Type B pancreatic cell (in vitro differentiated cells): Measurements from ENCODE around the gene TGM4. TPM values are rescaled to one million over a fixed set of nuclear protein-coding genes. Genes with fewer than 3 reads are reported as not detected.

ENCODE experiments used
- DNase-seq: peaks from one replicate; pipeline ENCODE4 v3.0.0; 2021; ENCODE audit warnings: mixed read lengths; ENCODE audit not compliant: unreplicated experiment; ENCODE audit errors: extremely low spot score
- H3K27ac Mint-ChIP-seq: 2 replicates; pipeline ENCODE4 v1.8.0; 2021; ENCODE audit warnings: mild to moderate bottlenecking, mixed read lengths
- H3K27me3 Mint-ChIP-seq: 2 replicates; pipeline ENCODE4 v1.8.0; 2021; ENCODE audit warnings: mixed read lengths
- H3K36me3 Mint-ChIP-seq: 2 replicates; pipeline ENCODE4 v1.8.0; 2021; ENCODE audit warnings: mixed read lengths
- H3K4me1 Mint-ChIP-seq: one replicate; pipeline ENCODE4 v1.8.0; 2021; ENCODE audit warnings: mixed read lengths; ENCODE audit not compliant: unreplicated experiment
- H3K4me3 Mint-ChIP-seq: 2 replicates; pipeline ENCODE4 v1.8.0; 2021; ENCODE audit warnings: mild to moderate bottlenecking, mixed read lengths
- H3K9me3 Mint-ChIP-seq: 2 replicates; pipeline ENCODE4 v1.8.0; 2021; ENCODE audit warnings: mixed read lengths
- CTCF ChIP-seq: fragments of 200-600 bp; sonication (generic); conservative IDR thresholded peaks from 2 replicates; pipeline ENCODE4 v1.5.0; 2021; ENCODE audit warnings: antibody characterized with exemption, mild to moderate bottlenecking
- total RNA-seq: library from RNA; stranded (reverse); gene quantifications from 2 replicates; pipeline ENCODE4 v1.2.1, GENCODE V29; 2021; ENCODE audit warnings: low replicate concordance

Gene TGM4
- total RNA-seq, 1 donor from 2014 or later: not detected

GRCh38 chr3:44924457-44925084 lies 50.2 kb downstream of the TGM4 start:
- H3K27ac Mint-ChIP-seq: peak overlapping the region; percentile 57
- no peak for TF ChIP-seq CTCF
- H3K36me3 Mint-ChIP-seq: peaks cover 16% of the 10 kb centered on the region
- peaks cover 4% of the 10 kb centered on the region for H3K4me1 Mint-ChIP-seq
- no peaks in the 10 kb centered on the region for H3K9me3 Mint-ChIP-seq
- no peaks in the 10 kb centered on the region for H3K27me3 Mint-ChIP-seq
- no peak overlapping the region for H3K4me3 Mint-ChIP-seq
- DNase-seq: no peak

GRCh38 chr3:44926172-44926571 lies 51.8 kb downstream of the TGM4 start:
- DNase-seq: no peak
- Mint-ChIP-seq H3K36me3 (peaks cover 13% of the 10 kb centered on the region), H3K4me1 (peaks cover 4% of the 10 kb centered on the region), H3K4me3 (no peak overlapping the region), H3K27me3 (no peaks in the 10 kb centered on the region), H3K27ac (no peak overlapping the region), H3K9me3 (no peaks in the 10 kb centered on the region)
- TF ChIP-seq CTCF: no peak

- H3K27ac Mint-ChIP-seq: no peak overlapping the region
Measured at GRCh38 chr3:44926921-44927320, 52.5 kb downstream of the TGM4 start.

GRCh38 chr3:44927371-44927770 lies 53.0 kb downstream of the TGM4 start:
- H3K36me3 Mint-ChIP-seq: peaks cover 18% of the 10 kb centered on the region
- H3K4me3 Mint-ChIP-seq: no peak overlapping the region
- H3K4me1 Mint-ChIP-seq: peaks cover 4% of the 10 kb centered on the region
- no peak for TF ChIP-seq CTCF
- no peak overlapping the region for H3K27ac Mint-ChIP-seq
- H3K27me3 Mint-ChIP-seq: no peaks in the 10 kb centered on the region
- no peak for DNase-seq
- H3K9me3 Mint-ChIP-seq: no peaks in the 10 kb centered on the region

More at GRCh38 chr3:44926921-44927320, 52.5 kb downstream of the TGM4 start:
- no peak for DNase-seq
- H3K36me3 Mint-ChIP-seq: peaks cover 13% of the 10 kb centered on the region
- no peak overlapping the region for H3K4me3 Mint-ChIP-seq
- TF ChIP-seq CTCF: no peak
- H3K9me3 Mint-ChIP-seq: no peaks in the 10 kb centered on the region
- H3K27me3 Mint-ChIP-seq: no peaks in the 10 kb centered on the region
- H3K4me1 Mint-ChIP-seq: peaks cover 4% of the 10 kb centered on the region

GRCh38 chr3:44929782-44930181 lies 55.4 kb downstream of the TGM4 start:
- no peak overlapping the region for H3K27ac Mint-ChIP-seq
- H3K36me3 Mint-ChIP-seq: peaks cover 21% of the 10 kb centered on the region
- H3K4me3 Mint-ChIP-seq: no peak overlapping the region
- TF ChIP-seq CTCF: no peak
- H3K4me1 Mint-ChIP-seq: peaks cover 10% of the 10 kb centered on the region
- DNase-seq: no peak
- H3K9me3 Mint-ChIP-seq: no peaks in the 10 kb centered on the region
- H3K27me3 Mint-ChIP-seq: no peaks in the 10 kb centered on the region
